DND-41 (cell line): ENCODE measurements around the gene AFAP1L1.

Experiments
- ATAC-seq: fragments of 200-7000 bp; cut with Tn5 transposase; 3 replicates; pipeline ENCODE4 v1.9.1; 2021; ENCODE audit warnings: low read depth; ENCODE audit not compliant: insufficient read depth
- DNase-seq: peaks from one replicate; pipeline ENCODE4 v3.0.0-alpha.2; 2020
- H2AFZ ChIP-seq: 2 replicates; pipeline ENCODE4 v1.6.0; 2012; ENCODE audit warnings: low read depth, low read length
- H3K27ac ChIP-seq: 2 replicates; pipeline ENCODE4 v1.5.1; 2012; ENCODE audit warnings: low read length, inconsistent platforms
- H3K27me3 ChIP-seq: fragments of 200-600 bp; sonication (generic); 2 replicates; pipeline ENCODE4 v1.6.0; 2012; ENCODE audit warnings: low read length, mild to moderate bottlenecking, inconsistent platforms; ENCODE audit not compliant: insufficient read depth, poor library complexity
- H3K36me3 ChIP-seq: 2 replicates; pipeline ENCODE4 v1.5.1; 2012; ENCODE audit warnings: low read length, inconsistent platforms; ENCODE audit not compliant: insufficient read depth
- H3K4me1 ChIP-seq: 2 replicates; pipeline ENCODE4 v1.5.1; 2012; ENCODE audit warnings: mild to moderate bottlenecking, low read length; ENCODE audit not compliant: insufficient read depth
- H3K4me2 ChIP-seq: 2 replicates; pipeline ENCODE4 v1.6.0; 2012; ENCODE audit warnings: mild to moderate bottlenecking, moderate library complexity, low read length, inconsistent platforms; ENCODE audit not compliant: insufficient read depth
- H3K4me3 ChIP-seq, 2 experiments: fragments of 200-600 bp in 1 of 2; shearing (Covaris generic) in 1 of 2; 2 replicates each; pipeline ENCODE4 v1.5.1; 2012 to 2016; ENCODE audit warnings: inconsistent platforms in 2 of 2, low read length in 2 of 2, mild to moderate bottlenecking in 2 of 2, low read depth in 1 of 2, moderate library complexity in 1 of 2
- H3K79me2 ChIP-seq: 2 replicates; pipeline ENCODE4 v1.6.0; 2012; ENCODE audit warnings: low read length, inconsistent platforms; ENCODE audit not compliant: insufficient read depth
- H3K9ac ChIP-seq: 2 replicates; pipeline ENCODE4 v1.6.0; 2012; ENCODE audit warnings: low read depth, mild to moderate bottlenecking, inconsistent platforms, low read length, moderate library complexity
- H3K9me3 ChIP-seq: 2 replicates; pipeline ENCODE4 v1.5.1; 2012; ENCODE audit warnings: low read length, moderate library complexity, mild to moderate bottlenecking, inconsistent platforms; ENCODE audit not compliant: insufficient read depth, severe bottlenecking
- H4K20me1 ChIP-seq: 2 replicates; pipeline ENCODE4 v1.6.0; 2012; ENCODE audit warnings: low read length; ENCODE audit not compliant: insufficient read depth
- EZH2 ChIP-seq: IDR thresholded peaks from 3 replicates; pipeline ENCODE4 v1.6.1; 2012; ENCODE audit warnings: borderline replicate concordance, low read depth, mild to moderate bottlenecking, moderate library complexity, low read length, inconsistent platforms; ENCODE audit not compliant: severe bottlenecking
- TF ChIP-seq, protein P1 (sequence below): IDR thresholded peaks from 2 replicates; pipeline ENCODE4 v1.5.1; 2012; ENCODE audit warnings: borderline replicate concordance, low read length, moderate library complexity, mild to moderate bottlenecking; ENCODE audit not compliant: poor library complexity, severe bottlenecking; ENCODE audit errors: extremely low read depth

Gene AFAP1L1

DNA sequence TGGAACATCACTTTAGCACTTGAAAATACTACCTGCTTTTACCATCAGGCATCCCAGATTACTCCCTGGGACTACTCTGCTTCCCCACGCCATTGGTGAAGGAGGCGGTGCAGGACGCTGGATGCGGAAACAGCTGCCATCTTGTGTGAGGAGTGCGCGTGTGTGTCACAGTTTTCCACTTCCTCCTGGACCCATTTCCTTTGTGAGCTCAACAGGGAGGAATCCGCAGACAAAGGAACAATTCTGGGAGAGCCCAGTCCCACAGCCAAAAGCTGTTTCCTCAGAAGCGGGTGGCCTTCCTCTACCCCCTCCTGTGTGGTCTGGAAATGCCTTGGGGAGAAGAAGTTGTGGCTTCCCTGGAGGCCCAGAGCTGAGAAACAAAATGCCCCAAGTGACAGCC is 16.8 kb downstream of the AFAP1L1 start:
- Histone ChIP-seq H3K36me3 (no peaks in the 10 kb centered on the region), H3K27me3 (peaks cover 19% of the 10 kb centered on the region), H3K27ac (no peak overlapping the region), H3K4me1 (no peaks in the 10 kb centered on the region), H4K20me1 (no peaks in the 10 kb centered on the region), H3K9me3 (no peaks in the 10 kb centered on the region), H3K4me2 (no peak overlapping the region), H3K79me2 (no peaks in the 10 kb centered on the region), H3K4me3 (no peak overlapping the region), H2AFZ (no peak overlapping the region), H3K9ac (no peak overlapping the region)
- no peak for TF ChIP-seq EZH2
- TF ChIP-seq, protein P1, sequence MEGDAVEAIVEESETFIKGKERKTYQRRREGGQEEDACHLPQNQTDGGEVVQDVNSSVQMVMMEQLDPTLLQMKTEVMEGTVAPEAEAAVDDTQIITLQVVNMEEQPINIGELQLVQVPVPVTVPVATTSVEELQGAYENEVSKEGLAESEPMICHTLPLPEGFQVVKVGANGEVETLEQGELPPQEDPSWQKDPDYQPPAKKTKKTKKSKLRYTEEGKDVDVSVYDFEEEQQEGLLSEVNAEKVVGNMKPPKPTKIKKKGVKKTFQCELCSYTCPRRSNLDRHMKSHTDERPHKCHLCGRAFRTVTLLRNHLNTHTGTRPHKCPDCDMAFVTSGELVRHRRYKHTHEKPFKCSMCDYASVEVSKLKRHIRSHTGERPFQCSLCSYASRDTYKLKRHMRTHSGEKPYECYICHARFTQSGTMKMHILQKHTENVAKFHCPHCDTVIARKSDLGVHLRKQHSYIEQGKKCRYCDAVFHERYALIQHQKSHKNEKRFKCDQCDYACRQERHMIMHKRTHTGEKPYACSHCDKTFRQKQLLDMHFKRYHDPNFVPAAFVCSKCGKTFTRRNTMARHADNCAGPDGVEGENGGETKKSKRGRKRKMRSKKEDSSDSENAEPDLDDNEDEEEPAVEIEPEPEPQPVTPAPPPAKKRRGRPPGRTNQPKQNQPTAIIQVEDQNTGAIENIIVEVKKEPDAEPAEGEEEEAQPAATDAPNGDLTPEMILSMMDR = no peak
- DNase-seq (no peak), ATAC-seq (no peak)

DNA sequence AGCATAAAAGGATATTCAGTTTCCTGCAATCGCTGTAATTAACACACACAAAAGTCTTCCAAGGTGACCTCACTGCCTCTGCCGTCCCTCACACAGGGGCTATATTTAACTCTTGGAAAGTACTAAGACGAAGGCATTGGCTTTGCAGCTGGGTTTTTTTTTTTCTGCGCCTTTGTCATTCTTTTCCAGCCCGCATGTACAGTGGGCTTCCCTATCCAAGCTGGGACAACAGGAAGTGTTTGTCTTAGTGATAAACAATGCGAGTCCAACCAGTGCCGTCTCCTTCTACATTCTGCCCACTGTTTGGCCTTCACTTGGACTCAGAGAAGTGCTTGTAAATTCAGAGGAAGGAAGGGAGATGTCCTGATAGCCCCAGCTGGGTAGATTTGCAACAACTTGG is 17.6 kb downstream of the AFAP1L1 start:
- DNase-seq = no peak
- Histone ChIP-seq H3K27me3 (peaks cover 20% of the 10 kb centered on the region), H2AFZ (no peak overlapping the region), H3K4me1 (no peaks in the 10 kb centered on the region), H3K4me3 (no peak overlapping the region), H3K4me2 (no peak overlapping the region), H3K36me3 (no peaks in the 10 kb centered on the region), H3K9me3 (no peaks in the 10 kb centered on the region), H3K9ac (no peak overlapping the region), H3K79me2 (no peaks in the 10 kb centered on the region), H4K20me1 (no peaks in the 10 kb centered on the region), H3K27ac (no peak overlapping the region)
- TF ChIP-seq EZH2 = no peak
- TF ChIP-seq, protein P1 = no peak
- ATAC-seq = no peak

DNA sequence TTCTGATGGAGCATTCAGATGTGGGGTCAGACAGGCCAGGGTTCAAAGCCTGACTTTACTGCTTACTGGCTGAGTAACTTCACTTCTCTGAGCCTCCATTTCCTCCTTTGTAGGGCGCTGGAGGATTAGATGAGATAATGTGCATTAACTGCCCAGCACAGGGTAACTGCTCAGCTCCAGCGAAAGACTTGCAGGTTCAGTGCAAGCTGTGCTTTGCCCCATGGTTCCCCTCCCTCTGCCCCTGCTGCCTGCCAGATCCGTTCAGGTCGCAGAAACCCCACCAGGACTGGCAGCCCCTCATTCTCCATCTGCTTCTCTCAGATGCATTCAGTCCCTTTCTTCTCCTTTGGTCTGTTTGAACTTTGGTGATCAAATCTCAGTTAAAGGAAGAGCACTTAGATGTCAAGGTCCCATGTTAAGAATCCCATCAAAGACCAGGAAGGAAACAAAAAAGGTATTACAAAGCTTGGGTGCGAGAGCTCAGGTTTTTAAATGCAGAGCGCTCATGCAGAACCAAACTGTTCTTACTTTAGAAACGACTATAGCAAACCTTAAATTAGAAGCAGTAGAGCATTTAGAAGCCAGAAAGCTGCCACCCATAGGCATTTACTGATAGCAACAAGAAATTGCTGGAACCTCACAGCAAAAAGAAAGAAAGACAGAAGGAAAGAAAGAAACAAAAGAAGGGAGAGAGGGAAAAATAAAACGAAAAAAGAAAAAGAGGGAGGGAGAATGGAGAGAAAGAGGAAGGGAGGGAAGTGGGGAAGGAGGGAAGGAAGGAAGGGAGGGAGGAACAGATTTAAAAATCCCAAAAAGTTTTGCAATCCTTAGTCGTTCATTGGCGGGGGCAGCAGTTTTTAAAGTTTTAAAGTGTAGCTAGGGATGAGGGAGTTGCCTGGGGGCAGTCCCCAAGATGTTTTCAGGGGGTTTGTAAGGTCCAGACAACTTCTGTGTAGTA is 23.5 kb downstream of the AFAP1L1 start:
- no peak overlapping the region for H3K27ac ChIP-seq
- no peak overlapping the region for H3K9ac ChIP-seq
- H3K27me3 ChIP-seq = peaks cover 31% of the 10 kb centered on the region
- no peaks in the 10 kb centered on the region for H4K20me1 ChIP-seq
- no peak overlapping the region for H3K4me3 ChIP-seq
- no peaks in the 10 kb centered on the region for H3K9me3 ChIP-seq
- ATAC-seq (no peak), DNase-seq (no peak)
- no peak overlapping the region for H2AFZ ChIP-seq
- TF ChIP-seq, protein P1 = no peak
- no peak for TF ChIP-seq EZH2
- H3K4me2 ChIP-seq = no peak overlapping the region
- H3K79me2 ChIP-seq = no peaks in the 10 kb centered on the region
- H3K4me1 ChIP-seq = no peaks in the 10 kb centered on the region
- H3K36me3 ChIP-seq = no peaks in the 10 kb centered on the region
